Activated T-helper 1 cell treated with anti-CD3 and anti-CD28 coated beads, Interleukin-2, amount 50 U/mL, for 16 hours (primary cell): ENCODE results near the gene FARP1.

Source experiments
- DNase-seq, 2 donors: peaks; one replicate each; pipeline ENCODE4 v3.0.0-alpha.2; 2020; ENCODE audit warnings: low read depth in 1 of 2, low spot score in 1 of 2

FARP1 gene

DNA sequence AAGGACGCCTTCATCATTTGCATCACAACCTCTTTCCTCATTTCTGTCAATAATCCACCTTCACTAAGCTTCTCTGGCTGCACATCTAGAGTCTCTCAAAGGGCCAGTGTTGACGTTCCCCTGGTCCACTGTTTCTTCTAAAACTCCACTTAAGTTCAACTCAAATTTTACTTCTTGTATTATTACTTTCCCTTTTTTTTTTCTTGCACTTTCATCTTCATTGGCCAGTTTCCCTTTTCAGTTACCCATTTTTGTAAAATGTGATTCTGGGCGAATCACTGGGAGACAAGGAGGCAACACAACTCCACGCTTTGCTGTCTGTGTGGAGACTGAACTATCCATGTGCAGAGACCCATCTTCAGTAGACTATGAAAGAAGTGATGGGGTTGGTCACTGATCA is 162.8 kb downstream of the FARP1 start:
- no peak for DNase-seq

DNA sequence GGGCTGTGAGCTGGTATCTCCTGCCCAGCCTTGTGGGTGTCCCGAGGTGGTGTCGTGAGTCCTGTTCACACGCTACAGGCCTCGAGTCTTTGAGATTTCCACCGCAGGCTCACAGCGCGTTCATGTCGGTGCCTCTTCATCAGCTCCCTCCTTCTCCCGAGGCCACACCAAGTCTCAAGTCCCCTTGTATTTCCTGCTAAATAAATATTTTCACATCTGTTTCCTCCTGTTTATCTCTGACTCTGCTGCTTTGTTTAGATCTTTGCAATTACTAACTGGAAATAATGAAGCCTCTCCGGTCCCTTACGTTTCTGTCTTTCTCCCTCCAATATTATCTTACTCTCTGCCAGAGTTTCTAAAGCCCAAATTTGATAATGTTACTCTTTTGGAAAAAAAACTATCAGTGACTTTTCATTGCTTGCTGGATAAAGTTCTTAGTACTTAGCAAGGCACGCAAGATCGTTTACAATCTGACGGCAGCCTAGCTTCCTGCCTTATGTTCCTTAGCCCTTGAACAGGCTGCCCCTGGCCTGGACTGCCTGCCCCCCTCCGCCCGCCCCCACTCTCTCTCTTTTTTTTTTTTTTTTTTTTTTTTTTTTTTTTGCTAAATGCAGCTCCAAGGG is 164.7 kb downstream of the FARP1 start:
- no peak for DNase-seq

DNA sequence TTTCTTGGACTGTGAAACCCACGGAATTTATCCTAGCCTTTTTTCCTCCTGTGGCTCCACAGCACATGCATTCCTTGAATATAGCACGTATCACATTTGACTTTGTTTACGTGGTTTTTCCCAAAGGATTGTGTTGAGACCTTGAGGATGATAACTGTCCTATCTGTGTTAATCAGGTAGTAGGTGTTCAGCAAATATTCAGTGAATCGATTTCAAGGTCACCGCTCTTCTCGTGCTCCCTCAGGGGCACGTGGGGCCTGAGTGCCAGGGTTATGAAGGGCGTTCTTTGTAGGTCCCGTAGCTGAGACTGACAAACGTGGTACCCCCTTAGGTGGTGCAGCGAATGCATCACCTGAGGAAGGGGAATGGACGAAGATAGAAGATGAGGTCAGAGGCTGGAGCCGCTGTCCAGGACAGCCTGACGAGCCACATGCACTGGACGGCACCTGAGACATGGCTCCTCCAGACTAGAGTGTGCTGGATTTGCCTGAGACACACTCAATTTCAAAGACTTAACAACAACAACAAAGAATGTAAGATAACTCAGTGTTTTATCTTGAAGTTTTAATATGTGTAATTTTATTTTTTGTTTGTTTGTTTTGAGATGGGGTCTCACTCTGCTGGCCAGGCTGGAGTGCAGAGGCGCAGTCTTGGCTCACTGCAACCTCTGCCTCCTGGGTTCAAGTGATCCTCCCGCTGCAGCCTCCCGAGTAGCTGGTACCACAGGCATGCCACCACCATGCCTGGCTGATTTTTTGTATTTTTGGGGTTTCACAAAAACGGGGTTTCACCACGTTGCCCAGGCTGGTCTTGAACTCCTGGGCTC is 165.4 kb downstream of the FARP1 start:
- DNase-seq = no peak

DNA sequence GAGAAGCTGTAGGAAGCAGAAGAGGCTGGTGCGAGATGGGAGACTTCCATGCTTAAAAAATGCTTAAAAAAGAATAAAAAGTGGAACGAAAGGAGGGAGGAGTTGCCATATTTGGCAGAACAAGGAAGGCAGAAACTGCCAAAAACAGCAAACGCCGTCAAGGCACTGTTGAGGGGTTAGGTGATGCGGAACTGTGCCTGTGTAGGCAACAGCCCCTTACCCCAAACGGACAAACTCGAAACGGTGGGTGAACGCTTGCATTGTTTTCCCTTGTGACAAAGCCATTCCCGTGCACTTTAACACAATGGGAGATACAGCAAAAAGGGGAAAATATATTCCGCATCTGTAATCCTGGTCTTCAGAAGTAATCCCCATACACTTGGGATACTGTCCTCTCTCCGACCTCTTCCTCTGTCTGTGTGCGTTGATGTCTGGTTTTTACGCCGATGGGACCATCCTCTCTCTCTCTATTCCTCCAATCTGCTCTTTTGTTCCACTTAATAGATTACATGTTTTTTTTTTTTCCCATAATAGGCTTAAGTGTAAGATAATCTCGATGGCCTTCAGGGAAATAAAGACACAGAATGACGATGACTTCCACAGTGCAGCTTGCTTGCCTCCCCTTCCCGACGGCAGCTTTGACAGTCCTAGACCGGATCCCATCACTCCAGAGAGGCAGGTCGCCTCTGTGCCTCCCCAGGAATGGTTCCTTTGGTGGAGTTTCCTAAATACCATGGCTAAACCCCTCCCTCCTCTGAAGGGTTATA is 166.9 kb downstream of the FARP1 start:
- DNase-seq = no peak

DNA sequence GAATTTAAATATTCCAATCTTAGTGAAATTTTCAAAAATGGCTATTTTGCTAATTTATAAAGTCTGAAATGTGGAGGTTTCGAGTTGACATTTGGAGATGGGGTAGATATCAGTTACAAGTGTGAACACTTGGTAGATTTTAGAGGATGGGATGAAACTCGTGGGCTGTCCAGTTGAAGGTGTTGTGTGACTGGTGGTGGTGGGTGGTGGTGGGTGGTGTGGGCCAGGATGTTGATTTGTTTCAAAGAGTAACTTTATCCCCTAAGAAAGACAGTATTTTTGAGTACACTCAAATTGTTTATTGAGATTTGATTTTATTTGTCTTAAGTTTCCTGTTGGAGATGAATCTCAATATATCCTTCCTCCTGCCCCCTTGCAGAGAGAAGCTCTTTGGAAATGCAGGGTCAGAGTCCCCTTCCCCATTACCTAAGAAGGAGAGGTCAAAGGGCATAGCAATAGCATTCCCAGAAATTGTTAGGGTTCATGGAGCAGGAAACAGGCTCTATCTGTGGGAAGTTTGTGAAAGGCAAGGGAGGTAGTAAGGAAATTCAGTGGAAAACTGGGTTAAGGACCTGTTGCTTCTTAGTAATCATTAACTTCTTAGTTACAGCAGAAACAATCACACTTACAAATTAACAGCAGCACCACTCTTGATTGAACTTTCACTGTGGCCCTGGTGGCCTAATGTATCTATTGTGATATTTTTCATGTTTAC is 167.7 kb downstream of the FARP1 start:
- no peak for DNase-seq

DNA sequence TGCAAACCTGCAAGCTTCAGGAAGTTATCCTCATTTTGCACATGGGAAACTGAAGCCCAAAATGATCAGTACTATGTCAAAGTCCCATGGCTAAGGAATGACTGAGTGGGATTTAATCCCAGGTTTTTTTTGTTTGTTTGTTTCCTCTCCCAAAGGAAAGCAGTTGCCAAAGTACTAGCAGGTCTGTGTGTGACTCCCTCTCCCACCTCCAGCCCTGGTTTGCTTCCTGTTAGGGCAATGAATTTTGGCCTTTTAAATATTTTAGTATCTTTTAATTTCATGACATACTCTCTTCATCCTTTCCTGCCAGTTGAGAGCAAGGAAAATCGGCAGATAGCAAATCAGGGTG is 168.3 kb downstream of the FARP1 start:
- DNase-seq = no peak

DNA sequence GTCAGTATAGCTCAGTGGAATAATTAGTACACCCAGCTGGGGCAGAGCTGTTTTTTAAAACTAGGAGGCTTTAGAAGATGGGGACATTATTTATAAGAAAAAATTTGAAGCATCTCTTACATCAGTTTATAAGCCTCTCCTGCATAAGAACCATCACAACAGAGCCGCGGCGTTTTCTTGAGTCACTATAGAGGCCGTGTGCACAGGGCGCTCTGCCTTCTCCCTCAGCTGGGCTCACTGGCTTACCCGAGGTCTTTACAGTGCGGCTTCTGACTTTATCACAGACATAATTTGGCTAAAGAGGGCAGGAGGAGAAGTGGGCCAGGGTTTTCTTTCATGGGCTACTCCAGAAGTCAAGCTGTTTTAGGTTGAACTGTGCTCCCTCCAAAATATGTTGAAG is 169.7 kb downstream of the FARP1 start:
- no peak for DNase-seq

DNA sequence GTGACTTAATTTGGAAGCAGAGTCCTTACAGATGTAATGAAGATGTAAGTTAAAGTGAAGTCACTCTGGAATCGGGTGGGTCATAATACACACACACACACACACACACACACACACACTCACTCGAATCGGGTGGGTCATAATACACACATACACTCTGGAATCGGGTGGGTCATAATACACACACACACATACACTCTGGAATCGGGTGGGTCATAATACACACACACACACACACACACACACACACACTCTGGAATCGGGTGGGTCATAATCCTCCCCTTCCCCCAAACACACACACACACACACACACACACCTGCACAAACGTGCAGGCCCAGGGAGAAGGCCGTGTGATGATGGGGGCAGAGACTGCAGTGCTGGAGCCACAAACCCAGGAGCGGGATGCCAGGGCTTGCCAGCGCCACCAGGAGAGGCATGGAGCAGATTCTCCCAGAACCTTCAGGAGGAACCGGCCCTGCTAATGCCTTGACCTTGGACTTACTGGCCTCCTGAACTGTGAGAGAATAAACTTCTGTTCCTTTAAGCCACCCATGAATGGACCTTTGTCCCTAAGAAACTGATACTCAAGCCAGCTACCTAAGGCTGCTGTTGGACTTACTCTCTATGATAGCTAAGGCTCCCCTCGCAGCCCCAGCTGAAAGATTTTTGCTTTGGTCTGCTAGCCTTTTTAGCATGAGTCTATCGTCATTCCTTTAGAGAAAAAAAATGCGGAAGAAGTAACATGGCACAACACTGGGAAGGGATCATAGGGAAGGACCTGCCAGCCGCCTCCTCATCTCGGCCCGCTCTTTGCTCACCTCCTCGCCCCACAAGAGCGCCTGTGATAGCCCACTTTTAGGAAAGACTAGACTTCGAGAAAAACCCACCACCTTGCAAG is 170.4 kb downstream of the FARP1 start:
- no peak for DNase-seq

DNA sequence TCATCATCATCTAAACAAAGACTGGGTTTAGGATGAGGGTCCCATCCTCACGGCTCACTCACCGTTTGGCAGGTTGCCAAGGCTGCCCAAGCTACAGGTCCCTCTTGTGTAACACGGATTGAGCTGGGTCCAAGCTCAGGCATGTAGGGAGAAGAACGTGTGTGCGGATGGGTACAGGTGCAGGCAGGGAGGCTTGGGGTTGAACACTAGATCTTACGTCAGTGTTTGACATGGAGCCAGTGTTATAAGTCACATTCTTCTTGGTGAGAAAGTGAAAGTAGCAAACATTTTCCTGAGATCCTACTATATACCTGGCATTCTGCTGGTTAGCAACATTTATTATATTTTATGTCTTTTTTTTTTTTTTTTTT is 171.0 kb downstream of the FARP1 start:
- DNase-seq = no peak

DNA sequence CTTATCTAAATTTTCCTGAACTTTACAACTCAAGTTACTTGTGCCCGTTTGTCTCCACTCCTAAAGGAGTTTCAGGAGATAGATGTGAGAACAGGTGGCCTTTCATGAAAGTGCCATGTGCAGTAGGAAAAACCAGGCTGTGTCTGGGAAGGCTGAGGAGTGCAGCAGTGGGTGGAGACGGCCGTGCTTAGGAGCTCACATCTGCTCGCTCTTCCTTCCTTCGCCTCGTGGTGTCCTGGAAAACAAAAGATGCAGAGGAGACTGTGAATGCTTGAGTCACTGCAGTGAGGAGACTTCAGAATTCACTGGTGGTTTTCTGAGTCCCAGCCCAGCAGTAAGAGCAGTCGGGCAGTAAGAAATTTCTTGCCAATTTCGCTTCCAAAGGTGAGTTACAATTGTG is 172.6 kb downstream of the FARP1 start:
- DNase-seq = no peak

DNA sequence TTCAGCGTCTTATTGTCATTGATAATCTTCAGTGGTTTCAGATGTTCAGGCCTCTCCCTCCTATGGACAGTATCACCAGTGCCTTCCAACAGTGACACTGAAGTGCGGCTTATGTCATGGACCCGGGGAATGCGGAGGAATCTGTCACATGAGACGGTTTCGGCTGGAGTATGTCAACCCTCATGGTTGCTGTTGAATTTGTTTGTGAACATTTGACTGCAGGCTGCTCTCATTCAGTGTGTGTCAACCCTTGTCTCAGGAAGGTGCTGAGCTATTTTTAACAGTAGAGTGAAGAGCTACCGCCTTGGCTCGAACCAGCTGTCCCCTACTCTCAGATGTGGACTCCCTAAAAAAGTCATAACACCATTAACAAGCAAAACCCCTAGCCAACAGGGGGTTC is 173.0 kb downstream of the FARP1 start:
- no peak for DNase-seq

DNA sequence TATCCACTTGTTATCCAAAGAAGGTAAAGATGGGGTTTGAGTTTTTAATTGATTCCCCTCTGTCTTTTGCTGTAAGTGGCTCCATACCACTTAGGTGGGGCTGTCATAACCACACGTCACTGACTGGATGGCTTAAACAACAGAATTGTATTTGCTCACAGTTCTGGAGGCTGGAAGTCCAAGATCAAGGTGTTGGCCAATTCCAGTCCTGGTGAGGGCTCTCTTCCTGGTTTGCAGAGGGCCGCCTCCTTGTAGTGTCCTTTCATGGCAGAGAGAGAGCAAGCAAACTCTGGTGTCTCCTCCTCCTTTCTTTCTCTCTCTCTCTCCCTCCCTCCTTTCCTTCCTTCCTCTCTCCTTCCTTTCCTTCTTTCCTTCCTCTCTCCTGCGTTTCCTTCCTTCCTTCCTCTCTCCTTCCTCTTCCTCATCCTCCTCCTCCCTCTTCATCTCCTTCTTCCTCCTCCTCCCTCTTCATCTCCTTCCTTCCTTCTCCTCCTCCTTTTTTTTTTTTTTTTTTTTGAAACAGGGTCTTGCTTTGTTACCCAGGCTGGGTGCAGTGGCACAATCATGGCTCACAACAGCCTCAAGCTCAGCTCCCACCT is 174.8 kb downstream of the FARP1 start:
- DNase-seq = no peak

DNA sequence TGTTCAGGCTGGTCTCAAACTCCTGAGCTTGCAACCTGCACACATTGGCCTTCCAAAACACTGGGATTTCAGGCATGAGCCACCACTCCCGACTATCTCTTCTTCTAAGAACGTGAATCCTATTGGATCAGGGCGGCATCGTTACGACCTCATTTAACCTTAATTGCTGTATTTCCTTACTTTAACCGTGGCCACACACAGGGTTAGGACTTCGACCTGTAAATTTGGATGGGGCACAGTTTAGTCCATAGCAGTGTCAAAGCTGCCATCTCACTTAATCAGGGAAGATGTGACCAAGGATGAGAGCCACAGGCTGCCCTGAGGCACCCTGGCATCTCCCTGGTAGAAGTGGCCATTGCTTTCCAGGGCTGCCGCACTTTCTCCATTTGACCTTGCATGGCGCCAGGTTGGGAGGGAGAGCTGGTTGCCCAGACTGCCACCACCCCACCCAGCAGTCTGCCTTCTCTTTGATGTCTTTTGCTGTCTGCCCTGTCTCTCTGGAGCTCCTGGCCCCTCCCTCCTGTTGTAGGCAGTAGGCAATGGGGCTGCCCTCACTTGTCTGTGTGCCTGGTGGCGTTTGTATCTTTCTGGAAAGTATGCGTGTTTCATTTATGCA is 175.5 kb downstream of the FARP1 start:
- DNase-seq = no peak

DNA sequence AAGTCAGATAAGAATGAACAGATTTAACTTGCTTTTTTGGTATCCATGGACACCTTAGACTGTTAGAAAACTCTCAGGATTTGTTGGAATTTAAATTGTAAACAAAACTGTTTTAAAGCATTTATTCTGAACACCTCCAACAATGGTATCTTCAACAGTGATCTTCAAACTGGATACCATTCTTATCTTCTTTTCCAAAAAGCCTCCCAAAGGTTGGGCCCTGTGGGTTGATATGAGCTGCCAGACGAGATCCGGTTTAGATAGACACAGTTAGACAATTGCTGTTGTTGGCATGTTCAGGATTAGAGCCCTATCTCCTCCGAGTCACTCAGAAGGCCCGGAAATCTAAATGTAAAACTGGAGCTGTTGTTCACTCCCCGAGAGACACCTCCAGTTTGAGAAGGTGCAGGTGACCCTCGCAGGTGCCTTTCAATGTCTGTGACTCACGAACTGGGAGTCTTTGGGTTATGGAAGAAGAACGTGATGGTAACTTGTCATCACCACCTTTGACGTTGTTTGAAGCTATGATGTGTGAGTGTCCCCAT is 177.7 kb downstream of the FARP1 start:
- no peak for DNase-seq

DNA sequence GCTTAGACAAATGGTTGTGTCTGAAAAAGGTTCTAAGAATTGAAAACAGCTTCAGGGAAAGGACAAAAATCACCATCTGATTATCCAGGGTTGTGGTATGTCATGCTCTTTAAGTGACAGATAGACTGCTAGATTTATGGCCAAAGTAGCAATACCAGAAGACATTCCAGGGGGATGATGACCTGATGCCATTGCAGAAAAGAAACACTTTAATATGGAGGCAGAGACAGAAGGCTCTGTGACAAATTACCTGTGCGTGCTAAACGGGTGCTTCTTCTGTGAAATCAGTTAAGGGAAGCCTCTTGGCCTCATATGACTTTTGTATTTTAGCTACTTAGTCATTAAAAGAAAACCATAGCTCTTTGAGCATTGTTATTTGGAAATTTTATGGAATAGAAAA is 178.5 kb downstream of the FARP1 start:
- DNase-seq = no peak

DNA sequence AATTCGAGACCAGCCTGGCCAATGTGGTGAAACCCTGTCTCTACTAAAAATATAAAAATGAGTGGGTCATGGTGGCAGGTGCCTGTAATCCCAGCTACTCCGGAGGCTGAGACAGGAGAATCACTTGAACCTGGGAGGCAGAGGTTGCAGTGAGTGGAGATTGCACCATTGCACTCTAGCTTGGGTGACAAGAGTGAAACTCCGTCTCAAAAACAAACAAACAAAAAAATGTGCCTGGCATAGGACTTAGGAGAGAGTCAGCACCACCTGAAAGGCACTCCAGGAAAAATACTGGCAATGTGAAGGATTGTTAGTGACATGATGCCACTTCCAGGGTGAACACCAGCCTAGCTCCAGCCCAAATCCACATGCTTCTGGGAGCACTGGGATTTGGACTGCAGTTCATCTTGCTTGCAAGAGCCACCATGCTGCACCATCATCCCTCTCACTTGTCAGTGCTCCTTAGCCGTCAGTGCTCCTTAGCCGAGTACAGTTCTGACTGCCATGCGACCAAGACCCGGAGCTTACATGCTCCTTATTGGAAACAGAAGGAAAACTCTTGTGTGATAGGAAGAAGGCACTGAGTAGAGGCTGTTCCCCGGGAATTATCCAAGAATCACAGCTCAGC is 179.3 kb downstream of the FARP1 start:
- DNase-seq = no peak

DNA sequence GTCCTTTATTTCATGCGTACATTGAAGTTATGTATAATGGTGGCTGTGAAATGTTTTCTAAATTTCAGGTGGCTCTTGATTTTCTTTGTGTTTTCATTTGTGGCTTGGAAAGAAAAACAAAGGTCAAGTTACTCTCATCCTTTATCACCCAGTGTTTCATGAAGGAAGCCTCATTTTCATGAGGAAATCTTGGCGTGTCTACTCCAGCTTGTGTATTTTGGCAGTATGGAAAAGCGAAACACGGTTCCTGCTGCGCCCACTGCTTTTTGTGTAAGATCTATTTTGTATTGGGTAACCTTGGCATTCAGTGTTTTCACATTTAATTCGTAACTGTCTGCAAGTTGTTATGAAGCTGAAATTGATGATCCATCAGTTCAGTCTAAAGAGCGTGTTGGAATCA is 181.2 kb downstream of the FARP1 start:
- DNase-seq = no peak

DNA sequence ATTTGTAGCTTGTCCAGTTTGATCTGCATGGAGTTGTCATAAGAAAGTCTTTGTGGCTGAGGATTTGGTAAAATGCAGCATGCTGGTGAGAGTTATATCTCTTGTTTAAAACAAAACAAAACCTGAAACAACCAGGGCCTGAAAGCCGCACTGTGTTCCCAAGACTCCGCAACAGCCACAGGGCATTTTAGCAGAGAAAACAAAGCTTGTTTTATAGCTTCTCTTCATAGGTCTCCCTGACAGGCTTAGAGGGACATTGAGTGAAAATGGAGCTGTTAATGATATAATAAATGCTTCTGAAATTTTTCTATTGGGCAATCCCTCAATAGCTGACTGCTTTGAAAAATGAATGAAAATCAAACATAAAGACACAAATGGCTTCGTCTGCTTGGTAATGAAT is 182.8 kb downstream of the FARP1 start:
- no peak for DNase-seq

DNA sequence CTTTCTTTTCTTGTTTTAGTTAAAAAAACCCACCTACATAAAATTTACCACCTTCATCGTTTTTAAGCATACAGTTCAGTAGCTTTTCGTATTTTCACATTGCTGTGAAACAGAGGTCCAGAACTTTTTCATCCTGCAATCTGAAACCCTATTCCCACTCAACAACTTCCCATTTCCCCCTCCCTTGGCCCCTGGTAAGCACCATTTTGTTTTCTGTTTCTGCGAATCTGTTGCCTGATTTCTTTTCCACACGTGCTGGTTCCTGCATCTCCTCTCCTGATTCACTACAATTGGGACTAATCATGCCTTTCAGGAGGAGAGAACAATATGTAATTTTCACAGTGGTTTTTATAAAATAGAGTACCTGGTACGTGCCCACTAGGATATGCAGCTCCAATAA is 183.4 kb downstream of the FARP1 start:
- no peak for DNase-seq
